IPS-18c (cell line): ENCODE data around the gene GIMAP7.

Experiments used
- H3K4me3 ChIP-seq: 2 replicates; pipeline ENCODE4 v1.7.0; 2013; ENCODE audit warnings: low read depth, mild to moderate bottlenecking, low read length, moderate library complexity; ENCODE audit not compliant: insufficient read depth
- H3K9me3 ChIP-seq: one replicate; pipeline ENCODE4 v1.6.1; 2013; ENCODE audit warnings: mild to moderate bottlenecking, low read length, moderate library complexity; ENCODE audit not compliant: control insufficient read depth, insufficient read depth

Gene GIMAP7

GRCh38 chr7:150564006-150564405 lies 49.3 kb downstream of the GIMAP7 start:
- no peaks in the 10 kb centered on the region for H3K9me3 ChIP-seq
- no peak overlapping the region for H3K4me3 ChIP-seq

GRCh38 chr7:150564566-150564965 lies 49.9 kb downstream of the GIMAP7 start:
- Histone ChIP-seq H3K4me3 (no peak overlapping the region), H3K9me3 (no peaks in the 10 kb centered on the region)

GRCh38 chr7:150565239-150565638 lies 50.6 kb downstream of the GIMAP7 start:
- no peak overlapping the region for H3K4me3 ChIP-seq
- no peaks in the 10 kb centered on the region for H3K9me3 ChIP-seq

GRCh38 chr7:150566123-150566522 lies 51.5 kb downstream of the GIMAP7 start:
- Histone ChIP-seq H3K4me3 (no peak overlapping the region), H3K9me3 (no peaks in the 10 kb centered on the region)

- Histone ChIP-seq H3K9me3 (no peaks in the 10 kb centered on the region), H3K4me3 (no peak overlapping the region)
Measured at GRCh38 chr7:150566572-150566971, 51.9 kb downstream of the GIMAP7 start.

- Histone ChIP-seq H3K9me3 (no peaks in the 10 kb centered on the region), H3K4me3 (no peak within 1 kb of the TSS)
Measured at GRCh38 chr7:150567169-150567568, 52.5 kb downstream of the GIMAP7 start, which contains the start of gene GIMAP4. TSS of gene GIMAP4 (plus strand) at chr7:150567390. CDS start at chr7:150569902, 2,512 bp downstream.

- no peak overlapping the region for H3K4me3 ChIP-seq
- no peaks in the 10 kb centered on the region for H3K9me3 ChIP-seq
Measured at GRCh38 chr7:150567871-150568301, 53.2 kb downstream of the GIMAP7 start.

- no peak overlapping the region for H3K4me3 ChIP-seq
- H3K9me3 ChIP-seq, result no peaks in the 10 kb centered on the region
Measured at GRCh38 chr7:150568714-150569113, 54.0 kb downstream of the GIMAP7 start.

- H3K9me3 ChIP-seq, result no peaks in the 10 kb centered on the region
- H3K4me3 ChIP-seq, result no peak overlapping the region
Measured at GRCh38 chr7:150569245-150569955, 54.7 kb downstream of the GIMAP7 start.
